ENCODE results near the gene ITPR1. TPM values are rescaled to one million over a fixed set of nuclear protein-coding genes. Genes with fewer than 3 reads are reported as not detected.

The ITPR1 gene
- total RNA-seq, 1 experiment from 2014 or later = 8.7 TPM

GRCh38 chr3:4729061-4729973 lies 236.2 kb downstream of the ITPR1 start:
- H3K27ac ChIP-seq (ENCODE audit: low read length) = no peak overlapping the region
- no peak for ATAC-seq
- POLR2A ChIA-PET = interaction anchor here (0.6 kb wide), 2 partner anchors 235 to 249 kb away, joined by 5 to 8 read pairs; no protein-coding TSS in a partner anchor
- no peaks in the 10 kb centered on the region for H3K9me3 ChIP-seq (ENCODE audit: control insufficient read depth, insufficient read depth, low read depth, low read length)
- BruUV-seq (replicated peaks) = no TSS peak
- intact Hi-C loops (cut with micrococcal nuclease; ENCODE audit: unreplicated experiment) (no loop called here), in situ Hi-C loops (cut with HindIII; ENCODE audit: low pct_unique_long_range_greater_than_20kb, low sequenced_read_pairs) (no loop called here)
- H3K27me3 ChIP-seq (ENCODE audit: control insufficient read depth, insufficient read depth, low read length) = no peaks in the 10 kb centered on the region
- TF ChIP-seq REST (IDR thresholded peaks at IDR 0.05; ENCODE audit: insufficient read depth in 1 of 2, low read depth in 2 of 2, low read length in 1 of 2) (no peak), POLR2AphosphoS5 (IDR thresholded peaks at IDR 0.05; ENCODE audit: low read depth, low read length) (no peak), SIN3A (IDR thresholded peaks at IDR 0.05; ENCODE audit: borderline replicate concordance, insufficient read depth, low read depth, low read length) (no peak), CTCF (IDR thresholded peaks at IDR 0.05) (no peak)
- DNase-seq (ENCODE audit: low read depth, low spot score) = no peak
- H3K4me1 ChIP-seq (ENCODE audit: control insufficient read depth, insufficient read depth, low read length) = no peaks in the 10 kb centered on the region
- no peaks in the 10 kb centered on the region for H3K36me3 ChIP-seq (ENCODE audit: control insufficient read depth, insufficient read depth, low read length)
- CTCF ChIA-PET = interaction anchor here (0.7 kb wide), 1 partner anchor 10 kb away, joined by 8 read pairs; no protein-coding TSS in a partner anchor
- H3K4me3 ChIP-seq (ENCODE audit: low read depth in 2 of 2, low read length in 2 of 2) = no peak overlapping the region

- no TSS peak for BruUV-seq (replicated peaks)
- DNase-seq (ENCODE audit: low read depth, low spot score) (no peak), ATAC-seq (no peak)
- Histone ChIP-seq H3K36me3 (ENCODE audit: control insufficient read depth, insufficient read depth, low read length) (no peaks in the 10 kb centered on the region), H3K27me3 (ENCODE audit: control insufficient read depth, insufficient read depth, low read length) (no peaks in the 10 kb centered on the region), H3K4me1 (ENCODE audit: control insufficient read depth, insufficient read depth, low read length) (no peaks in the 10 kb centered on the region), H3K9me3 (ENCODE audit: control insufficient read depth, insufficient read depth, low read depth, low read length) (no peaks in the 10 kb centered on the region), H3K4me3 (ENCODE audit: low read depth in 2 of 2, low read length in 2 of 2) (no peak overlapping the region), H3K27ac (ENCODE audit: low read length) (no peak overlapping the region)
- ChIA-PET CTCF (no interaction called here), POLR2A (no interaction called here)
- no peak for TF ChIP-seq TCF7L2 (IDR thresholded peaks at IDR 0.05; ENCODE audit: low read depth, low read length)
- no peak for TF ChIP-seq POLR2AphosphoS5 (IDR thresholded peaks at IDR 0.05; ENCODE audit: low read depth, low read length)
- TF ChIP-seq REST (IDR thresholded peaks at IDR 0.05; ENCODE audit: insufficient read depth in 1 of 2, low read depth in 2 of 2, low read length in 1 of 2) = no peak
- no peak for TF ChIP-seq CTCF (IDR thresholded peaks at IDR 0.05)
- no peak for TF ChIP-seq SIN3A (IDR thresholded peaks at IDR 0.05; ENCODE audit: borderline replicate concordance, insufficient read depth, low read depth, low read length)
- intact Hi-C loops (cut with micrococcal nuclease; ENCODE audit: unreplicated experiment) = no loop called here
- in situ Hi-C loops (cut with HindIII; ENCODE audit: low pct_unique_long_range_greater_than_20kb, low sequenced_read_pairs) = no loop called here
Measured at GRCh38 chr3:4730719-4731118, 237.6 kb downstream of the ITPR1 start.

Measured in Panc1 (cell line).